Measurements from ENCODE around the gene LRRC46. TPM values are rescaled to one million over a fixed set of nuclear protein-coding genes. Genes with fewer than 3 reads are reported as not detected.

Gene LRRC46
- total RNA-seq, 1 experiment from 2014 or later, result 0.31 TPM

- Histone ChIP-seq H3K4ac (ENCODE audit: low read depth, low read length) (no peak within 1 kb of the TSS), H2BK12ac (ENCODE audit: insufficient read length, low read depth, low read length) (no peak within 1 kb of the TSS), H3K4me2 (ENCODE audit: insufficient read depth, insufficient read length, low read length) (peak within 1 kb of the TSS; percentile 60), H2AK5ac (ENCODE audit: insufficient read length, low read length) (no peak within 1 kb of the TSS), H3K4me1 (ENCODE audit: insufficient read depth, low read length) (no peaks in the 10 kb centered on the region), H3K23me2 (ENCODE audit: insufficient read length, low read depth, low read length, poor library complexity, severe bottlenecking) (peaks cover 7% of the 10 kb centered on the region), H4K8ac (replicated peaks; ENCODE audit: insufficient read length, low read depth, low read length) (no peak within 1 kb of the TSS), H3K79me1 (ENCODE audit: insufficient read depth, low read depth, low read length, poor library complexity, severe bottlenecking) (no peaks in the 10 kb centered on the region), H4K20me1 (ENCODE audit: control insufficient read depth, insufficient read depth, insufficient read length) (no peaks in the 10 kb centered on the region), H2BK120ac (ENCODE audit: low read depth, low read length, poor library complexity, severe bottlenecking) (no peak within 1 kb of the TSS), H3K9me3 (ENCODE audit: control insufficient read depth, low read depth, low read length) (no peaks in the 10 kb centered on the region), H3K9ac (ENCODE audit: extremely low read depth, insufficient read length, low read length) (peak within 1 kb of the TSS; percentile 12), H2AFZ (ENCODE audit: low read length) (no peak within 1 kb of the TSS), H2BK20ac (ENCODE audit: low read depth, low read length, poor library complexity, severe bottlenecking) (no peak within 1 kb of the TSS), H3K56ac (ENCODE audit: insufficient read length, low read depth, low read length) (no peak within 1 kb of the TSS), H3K27me3 (ENCODE audit: insufficient read depth, low read length) (no peaks in the 10 kb centered on the region), H3K18ac (ENCODE audit: insufficient read length, low read depth, low read length) (no peak within 1 kb of the TSS), H3K23ac (ENCODE audit: insufficient read length, low read depth, low read length) (no peak within 1 kb of the TSS), H4K91ac (ENCODE audit: insufficient read length, low read depth, low read length) (no peak within 1 kb of the TSS), H4K5ac (ENCODE audit: insufficient read length, low read depth, low read length) (no peak within 1 kb of the TSS), H3K27ac (ENCODE audit: insufficient read length, low read depth, low read length) (no peak within 1 kb of the TSS), H3T11ph (ENCODE audit: low read length) (no peak within 1 kb of the TSS), H3K14ac (ENCODE audit: insufficient read depth, low read length) (no peak within 1 kb of the TSS), H2BK15ac (ENCODE audit: low read depth, low read length) (no peak within 1 kb of the TSS), H2BK5ac (ENCODE audit: insufficient read length, low read length) (no peak within 1 kb of the TSS), H3K79me2 (ENCODE audit: insufficient read depth, low read length) (no peaks in the 10 kb centered on the region; the same call in 1 of the 2 replicates)
- peak within 1 kb of the TSS in 2 of 3 experiments; percentile 60 to 85; a peak in 2 of 7 replicates for H3K27ac Mint-ChIP-seq
- H3K9me3 Mint-ChIP-seq, result no peaks in the 10 kb centered on the region
- H3K4me3 Mint-ChIP-seq, result peak within 1 kb of the TSS; percentile 94 to 95
- peaks cover 17 to 31% (median 27%) of the 10 kb centered on the region in 3 experiments for H3K36me3 Mint-ChIP-seq (ENCODE audit: insufficient read depth in 1 of 3, low read depth in 3 of 3)
- peak; percentile 92 for DNase-seq
- H3K4me1 Mint-ChIP-seq, result peaks cover 12 to 19% of the 10 kb centered on the region in 2 experiments
- no CpG with 5 or more reads among the region's 21 CpGs for WGBS (ENCODE audit: extremely low coverage, insufficient read length, low lambda C conversion rate)
- peak; percentile 28; the same call in 2 of the 3 replicates for TF ChIP-seq CTCF (conservative IDR thresholded peaks at IDR 0.05)
- no peaks in the 10 kb centered on the region for H3K27me3 Mint-ChIP-seq (ENCODE audit: low read depth)
These were observed 9.8 kb upstream of the LRRC46 start, which contains the start of gene OSBPL7 for GRCh38 chr17:47821424-47822391. OSBPL7 (minus strand) TSS chr17:47821794; CDS start chr17:47820278, 1,516 bp downstream.

All from H9 (cell line).